GM21576 (cell line): Measurements from ENCODE around the gene CDX1.

ENCODE experiments used
- ATAC-seq: cut with Tn5 transposase; IDR thresholded peaks from one replicate; pipeline ENCODE4 v1.9.1; 2021; ENCODE audit warnings: mild to moderate bottlenecking, moderate library complexity; ENCODE audit not compliant: unreplicated experiment

The CDX1 gene

GRCh38 chr5:150144879-150145278 lies 21.7 kb upstream of the CDX1 start:
- ATAC-seq, result no peak

- ATAC-seq, result no peak
Measured at GRCh38 chr5:150146235-150146634, 20.3 kb upstream of the CDX1 start.

- no peak for ATAC-seq
Measured at GRCh38 chr5:150146862-150147601, 19.5 kb upstream of the CDX1 start.

- ATAC-seq, result no peak
Measured at GRCh38 chr5:150147670-150148069, 18.9 kb upstream of the CDX1 start.

GRCh38 chr5:150148117-150148927 lies 18.3 kb upstream of the CDX1 start:
- ATAC-seq, result no peak

- ATAC-seq, result no peak
Measured at GRCh38 chr5:150149618-150150017, 17.0 kb upstream of the CDX1 start.

GRCh38 chr5:150152636-150153462 lies 13.7 kb upstream of the CDX1 start:
- ATAC-seq, result no peak

- ATAC-seq, result no peak
Measured at GRCh38 chr5:150153483-150153882, 13.1 kb upstream of the CDX1 start.

GRCh38 chr5:150153957-150154617 lies 12.5 kb upstream of the CDX1 start:
- no peak for ATAC-seq

GRCh38 chr5:150154618-150155128 lies 11.9 kb upstream of the CDX1 start:
- ATAC-seq, result no peak

GRCh38 chr5:150155258-150156026 lies 11.1 kb upstream of the CDX1 start, which contains the start of gene PDGFRB:
Gene PDGFRB, minus strand, starts transcription at chr5:150155845. Its CDS starts 18,798 bp downstream, at chr5:150137047.
- ATAC-seq, result peak; percentile 43

- no peak for ATAC-seq
Measured at GRCh38 chr5:150156027-150156368, 10.6 kb upstream of the CDX1 start.

GRCh38 chr5:150156540-150156939 lies 10.0 kb upstream of the CDX1 start:
- no peak for ATAC-seq

- ATAC-seq, result no peak
Measured at GRCh38 chr5:150157168-150157567, 9.4 kb upstream of the CDX1 start.

GRCh38 chr5:150158170-150158949 lies 8.2 kb upstream of the CDX1 start:
- ATAC-seq, result no peak

GRCh38 chr5:150159031-150159430 lies 7.5 kb upstream of the CDX1 start:
- ATAC-seq, result no peak

GRCh38 chr5:150159741-150160179 lies 6.8 kb upstream of the CDX1 start:
- no peak for ATAC-seq

- ATAC-seq, result no peak
Measured at GRCh38 chr5:150160448-150161081, 6.0 kb upstream of the CDX1 start.
